GM23248 (cell line): ENCODE results near the gene CD300LD. TPM values are rescaled to one million over a fixed set of nuclear protein-coding genes. Genes with fewer than 3 reads are reported as not detected.

Experiments used
- DNase-seq: peaks from one replicate; pipeline ENCODE4 v3.0.0-alpha.2; 2015
- H2AFZ ChIP-seq: fragments of 200-600 bp; sonication (generic); 2 replicates; pipeline ENCODE4 v1.6.1; 2016; ENCODE audit warnings: antibody characterized with exemption
- H3F3A ChIP-seq: fragments of 200-600 bp; sonication (generic); 2 replicates; pipeline ENCODE4 v1.6.1; 2016; ENCODE audit warnings: mild to moderate bottlenecking, antibody characterized with exemption, mixed run types; ENCODE audit not compliant: insufficient read depth
- H3K27ac ChIP-seq: fragments of 200-600 bp; sonication (generic); 2 replicates; pipeline ENCODE4 v1.5.1; 2016; ENCODE audit warnings: mild to moderate bottlenecking
- H3K27me3 ChIP-seq: fragments of 200-600 bp; sonication (generic); replicated peaks from 2 replicates; pipeline ENCODE4 v1.6.1; 2016; ENCODE audit warnings: mild to moderate bottlenecking; ENCODE audit not compliant: insufficient read depth
- H3K36me3 ChIP-seq: fragments of 200-600 bp; sonication (generic); 2 replicates; pipeline ENCODE4 v1.6.1; 2016; ENCODE audit warnings: low read depth, mild to moderate bottlenecking
- H3K4me1 ChIP-seq: fragments of 200-600 bp; sonication (generic); 2 replicates; pipeline ENCODE4 v1.6.1; 2016; ENCODE audit warnings: mild to moderate bottlenecking; ENCODE audit not compliant: insufficient read depth
- H3K4me2 ChIP-seq: fragments of 200-600 bp; sonication (generic); one replicate; pipeline ENCODE4 v1.6.1; 2016; ENCODE audit warnings: mild to moderate bottlenecking; ENCODE audit not compliant: unreplicated experiment
- H3K4me3 ChIP-seq: fragments of 200-600 bp; sonication (generic); 2 replicates; pipeline ENCODE4 v1.5.1; 2016; ENCODE audit warnings: mild to moderate bottlenecking
- H3K79me2 ChIP-seq: fragments of 200-600 bp; sonication (generic); 2 replicates; pipeline ENCODE4 v1.6.1; 2016; ENCODE audit warnings: mild to moderate bottlenecking; ENCODE audit not compliant: insufficient read depth
- H3K9ac ChIP-seq: fragments of 200-600 bp; sonication (generic); 2 replicates; pipeline ENCODE4 v1.6.1; 2016; ENCODE audit warnings: mild to moderate bottlenecking
- H3K9me2 ChIP-seq: fragments of 200-600 bp; sonication (generic); 2 replicates; pipeline ENCODE4 v1.6.1; 2016; ENCODE audit warnings: mixed run types, mild to moderate bottlenecking, moderate library complexity; ENCODE audit not compliant: insufficient read depth
- H3K9me3 ChIP-seq: fragments of 200-600 bp; sonication (generic); one replicate; pipeline ENCODE4 v1.6.1; 2017; ENCODE audit warnings: low read depth
- H4K20me1 ChIP-seq: fragments of 200-600 bp; sonication (generic); 2 replicates; pipeline ENCODE4 v1.6.0; 2016; ENCODE audit not compliant: insufficient read depth
- EZH2 ChIP-seq: fragments of 200-600 bp; sonication (generic); IDR thresholded peaks from 2 replicates; pipeline ENCODE4 v1.6.1; 2018; ENCODE audit warnings: antibody characterized with exemption, mild to moderate bottlenecking; ENCODE audit not compliant: insufficient read depth, poor library complexity, severe bottlenecking
- EZH2phosphoT487 ChIP-seq: fragments of 200-600 bp; sonication (generic); IDR thresholded peaks from 2 replicates; pipeline ENCODE4 v1.6.1; 2018; ENCODE audit warnings: antibody characterized with exemption, moderate library complexity, mild to moderate bottlenecking, low read depth; ENCODE audit not compliant: insufficient read depth
- WGBS, 2 experiments: methylation state at CpG; one replicate each; pipeline ENCODE4 v1.1.6; 2015 to 2017; ENCODE audit warnings: low lambda C conversion rate in 2 of 2, low coverage in 1 of 2; ENCODE audit errors: missing lambda C conversion rate in 2 of 2; 5-methylcytosine and 5-hydroxymethylcytosine counted together
- in situ Hi-C: fragments of 300-500 bp; cut with MboI; formaldehyde crosslinking; loops from 2 replicates; pipeline ENCODE4 v1.15.0; 2020
- polyA plus RNA-seq: library from polyadenylated mRNA; unstranded; fragments of >200 nt; fragmentation: Nextera tagmentation; extraction: Ambion mirVana; gene quantifications from 2 replicates; pipeline ENCODE4 v1.2.1, GENCODE V29; 2016
- total RNA-seq: library from RNA; depleted of rRNA; stranded (reverse); fragments of >200 nt; shearing (Covaris generic); gene quantifications from 2 replicates; pipeline ENCODE4 v1.2.3, GENCODE V29; 2014

CD300LD gene
- total and polyA plus RNA-seq, 2 experiments from 2014 or later: not detected

- Histone ChIP-seq H3K4me2 (peak overlapping the region; percentile 28), H3K9me3 (no peaks in the 10 kb centered on the region), H3K27me3 (0 out of 2 replicates have a peak, but pooled peaks cover 4% of the 10 kb centered on the region), H3K79me2 (no peaks in the 10 kb centered on the region), H3K4me1 (peaks cover 5% of the 10 kb centered on the region), H3F3A (peaks cover 4% of the 10 kb centered on the region; the same call in 1 of the 2 replicates), H3K36me3 (no peaks in the 10 kb centered on the region), H3K27ac (peak overlapping the region; percentile 65), H3K9ac (peak overlapping the region; percentile 55), H3K4me3 (no peak overlapping the region), H4K20me1 (no peaks in the 10 kb centered on the region), H2AFZ (no peak overlapping the region), H3K9me2 (no peaks in the 10 kb centered on the region)
- in situ Hi-C loops: no loop called here
- TF ChIP-seq EZH2phosphoT487 (no peak), EZH2 (no peak)
- 41% methylated on average over 32 of the region's 32 CpGs for WGBS, 2 experiments
- peak; percentile 98 for DNase-seq
Measured at GRCh38 chr17:74569020-74570003, 22.8 kb downstream of the CD300LD start.

- no peak overlapping the region for H3K4me2 ChIP-seq
- TF ChIP-seq EZH2phosphoT487: no peak
- no peak for TF ChIP-seq EZH2
- no peaks in the 10 kb centered on the region for H4K20me1 ChIP-seq
- H3K9me3 ChIP-seq: no peaks in the 10 kb centered on the region
- in situ Hi-C loops: no loop called here
- 57 to 86% methylated on average over 4 of the region's 4 CpGs for WGBS, 2 experiments
- no peak overlapping the region for H2AFZ ChIP-seq
- H3K9me2 ChIP-seq: no peaks in the 10 kb centered on the region
- H3K9ac ChIP-seq: no peak overlapping the region
- H3K36me3 ChIP-seq: no peaks in the 10 kb centered on the region
- no peak for DNase-seq
- H3K27ac ChIP-seq: no peak overlapping the region
- H3F3A ChIP-seq: peaks cover 4% of the 10 kb centered on the region; the same call in 1 of the 2 replicates
- H3K27me3 ChIP-seq: 0 out of 2 replicates have a peak, but pooled peaks cover 4% of the 10 kb centered on the region
- H3K79me2 ChIP-seq: no peaks in the 10 kb centered on the region
- peaks cover 5% of the 10 kb centered on the region for H3K4me1 ChIP-seq
- no peak overlapping the region for H3K4me3 ChIP-seq
Measured at GRCh38 chr17:74568106-74568873, 23.8 kb downstream of the CD300LD start.

- Histone ChIP-seq H3K27me3 (0 out of 2 replicates have a peak, but pooled peaks cover 4% of the 10 kb centered on the region), H3K9me2 (no peaks in the 10 kb centered on the region), H3K9ac (no peak within 1 kb of the TSS), H3K4me2 (no peak within 1 kb of the TSS), H3K27ac (no peak within 1 kb of the TSS), H3K9me3 (no peaks in the 10 kb centered on the region), H3K4me3 (no peak within 1 kb of the TSS), H2AFZ (no peak within 1 kb of the TSS), H3K79me2 (no peaks in the 10 kb centered on the region), H3F3A (peaks cover 4% of the 10 kb centered on the region; the same call in 1 of the 2 replicates), H4K20me1 (no peaks in the 10 kb centered on the region), H3K36me3 (no peaks in the 10 kb centered on the region), H3K4me1 (peaks cover 5% of the 10 kb centered on the region)
- in situ Hi-C loops: no loop called here
- no peak for DNase-seq
- TF ChIP-seq EZH2 (no peak), EZH2phosphoT487 (no peak)
- WGBS, 2 experiments: 72 to 87% methylated on average over 2 of the region's 2 CpGs
Measured at GRCh38 chr17:74567397-74567796, 24.7 kb downstream of the CD300LD start, which contains the start of gene CD300H. Gene CD300H, minus strand, starts transcription at chr17:74567509.

- TF ChIP-seq EZH2phosphoT487: no peak
- TF ChIP-seq EZH2: no peak
- peaks cover 4% of the 10 kb centered on the region; the same call in 1 of the 2 replicates for H3F3A ChIP-seq
- H4K20me1 ChIP-seq: no peaks in the 10 kb centered on the region
- 23 to 27% methylated on average over 9 of the region's 9 CpGs for WGBS, 2 experiments
- no peaks in the 10 kb centered on the region for H3K79me2 ChIP-seq
- DNase-seq: peak; percentile 67
- H3K9ac ChIP-seq: no peak overlapping the region
- no peak overlapping the region for H3K4me2 ChIP-seq
- peaks cover 13% of the 10 kb centered on the region for H3K27me3 ChIP-seq
- H3K4me3 ChIP-seq: no peak overlapping the region
- no peaks in the 10 kb centered on the region for H3K36me3 ChIP-seq
- H3K9me3 ChIP-seq: no peaks in the 10 kb centered on the region
- in situ Hi-C loops: no loop called here
- no peaks in the 10 kb centered on the region for H3K9me2 ChIP-seq
- H3K4me1 ChIP-seq: peaks cover 5% of the 10 kb centered on the region
- H3K27ac ChIP-seq: no peak overlapping the region
- H2AFZ ChIP-seq: no peak overlapping the region
Measured at GRCh38 chr17:74566132-74566753, 25.8 kb downstream of the CD300LD start.
